Osteoblast (primary cell): ENCODE measurements around the gene MMP23B. TPM values are rescaled to one million over a fixed set of nuclear protein-coding genes. Genes with fewer than 3 reads are reported as not detected.

Experiments
- DNase-seq: peaks from one replicate; pipeline ENCODE4 v3.0.0; 2011; ENCODE audit warnings: low spot score, mixed read lengths; ENCODE audit not compliant: insufficient read length; ENCODE audit errors: missing footprints
- H2AFZ ChIP-seq: 2 replicates; pipeline ENCODE4 v1.6.0; 2011; ENCODE audit warnings: mild to moderate bottlenecking, low read length
- H3K27ac ChIP-seq: 2 replicates; pipeline ENCODE4 v1.5.1; 2011; ENCODE audit warnings: mild to moderate bottlenecking, low read depth, low read length, moderate library complexity
- H3K27me3 ChIP-seq: 2 replicates; pipeline ENCODE4 v1.6.0; 2012; ENCODE audit warnings: mild to moderate bottlenecking, control low read depth, inconsistent platforms, low read length, moderate library complexity; ENCODE audit not compliant: insufficient read depth
- H3K36me3 ChIP-seq: 2 replicates; pipeline ENCODE4 v1.5.1; 2011; ENCODE audit warnings: mild to moderate bottlenecking, low read length, control low read depth, moderate library complexity; ENCODE audit not compliant: insufficient read depth
- H3K4me1 ChIP-seq: 2 replicates; pipeline ENCODE4 v1.5.1; 2011; ENCODE audit warnings: mild to moderate bottlenecking, low read length, control low read depth, moderate library complexity; ENCODE audit not compliant: insufficient read depth
- H3K4me2 ChIP-seq: 2 replicates; pipeline ENCODE4 v1.6.0; 2011; ENCODE audit warnings: mild to moderate bottlenecking, low read length; ENCODE audit not compliant: insufficient read depth
- H3K4me3 ChIP-seq: fragments of 200-600 bp; sonication (generic); 3 replicates; pipeline ENCODE4 v1.5.1; 2012; ENCODE audit warnings: mild to moderate bottlenecking, low read length, inconsistent platforms; ENCODE audit not compliant: insufficient read depth
- H3K79me2 ChIP-seq: 2 replicates; pipeline ENCODE4 v1.6.0; 2012; ENCODE audit warnings: mild to moderate bottlenecking, low read length, control low read depth, inconsistent platforms; ENCODE audit not compliant: insufficient read depth
- H3K9me3 ChIP-seq: 2 replicates; pipeline ENCODE4 v1.5.1; 2011; ENCODE audit warnings: low read depth, low read length, control low read depth
- H4K20me1 ChIP-seq: 2 replicates; pipeline ENCODE4 v1.6.0; 2012; ENCODE audit warnings: mild to moderate bottlenecking, low read length, control low read depth; ENCODE audit not compliant: insufficient read depth
- total RNA-seq: library from RNA; depleted of rRNA; stranded (reverse); fragments of >200 nt; gene quantifications from 2 replicates; pipeline ENCODE4 v1.2.3, GENCODE V29; 2012
- TF ChIP-seq, protein P1 (sequence below): IDR thresholded peaks from 2 replicates; pipeline ENCODE4 v1.5.1; 2011; ENCODE audit warnings: mild to moderate bottlenecking, low read depth, low read length, moderate library complexity; ENCODE audit errors: extremely low read depth

MMP23B gene
- total RNA-seq, 1 donor = 1.1 TPM

DNA sequence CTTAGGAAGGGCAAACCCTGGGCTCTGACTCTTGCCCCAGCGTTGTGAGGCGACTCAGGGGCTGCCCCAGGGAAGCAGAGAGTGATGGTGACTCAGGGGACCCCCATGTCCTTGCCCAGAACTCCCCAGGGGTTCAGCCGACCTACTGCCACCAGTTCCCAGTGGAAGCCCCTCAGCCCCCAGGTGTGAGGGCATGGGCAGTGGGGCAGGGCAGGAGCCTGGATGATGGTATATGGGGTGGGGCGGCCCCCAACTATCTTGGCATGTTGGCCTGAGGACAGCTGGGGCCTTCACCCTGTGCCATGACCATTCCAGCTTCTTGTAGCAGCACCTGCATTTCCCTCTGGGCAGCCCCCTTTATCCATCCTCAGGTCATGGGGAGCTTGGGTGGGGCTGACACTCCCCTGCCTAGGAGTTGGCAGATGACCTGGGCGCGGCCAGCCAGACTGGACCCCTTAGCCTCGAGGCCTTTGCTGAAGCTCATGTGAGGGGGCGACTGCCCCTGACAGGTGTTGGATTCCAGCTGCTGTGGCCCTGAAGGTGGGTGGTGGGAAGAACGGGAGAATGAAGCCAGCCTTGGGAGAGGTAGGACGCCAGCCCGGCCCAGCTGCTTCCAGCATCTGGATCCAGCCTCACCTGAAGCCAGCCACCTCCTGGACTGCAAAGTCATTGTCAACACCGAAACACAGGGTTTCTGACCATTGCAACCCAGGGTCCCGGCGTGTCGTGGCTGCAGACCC lies 30.2 kb upstream of the MMP23B start:
- Histone ChIP-seq H3K9me3 (no peaks in the 10 kb centered on the region), H4K20me1 (peaks cover 4% of the 10 kb centered on the region), H3K4me1 (no peaks in the 10 kb centered on the region), H3K27ac (no peak overlapping the region), H3K4me3 (no peak overlapping the region), H3K79me2 (no peaks in the 10 kb centered on the region), H2AFZ (no peak overlapping the region), H3K4me2 (no peak overlapping the region), H3K36me3 (no peaks in the 10 kb centered on the region), H3K27me3 (peaks cover 41% of the 10 kb centered on the region)
- TF ChIP-seq, protein P1, sequence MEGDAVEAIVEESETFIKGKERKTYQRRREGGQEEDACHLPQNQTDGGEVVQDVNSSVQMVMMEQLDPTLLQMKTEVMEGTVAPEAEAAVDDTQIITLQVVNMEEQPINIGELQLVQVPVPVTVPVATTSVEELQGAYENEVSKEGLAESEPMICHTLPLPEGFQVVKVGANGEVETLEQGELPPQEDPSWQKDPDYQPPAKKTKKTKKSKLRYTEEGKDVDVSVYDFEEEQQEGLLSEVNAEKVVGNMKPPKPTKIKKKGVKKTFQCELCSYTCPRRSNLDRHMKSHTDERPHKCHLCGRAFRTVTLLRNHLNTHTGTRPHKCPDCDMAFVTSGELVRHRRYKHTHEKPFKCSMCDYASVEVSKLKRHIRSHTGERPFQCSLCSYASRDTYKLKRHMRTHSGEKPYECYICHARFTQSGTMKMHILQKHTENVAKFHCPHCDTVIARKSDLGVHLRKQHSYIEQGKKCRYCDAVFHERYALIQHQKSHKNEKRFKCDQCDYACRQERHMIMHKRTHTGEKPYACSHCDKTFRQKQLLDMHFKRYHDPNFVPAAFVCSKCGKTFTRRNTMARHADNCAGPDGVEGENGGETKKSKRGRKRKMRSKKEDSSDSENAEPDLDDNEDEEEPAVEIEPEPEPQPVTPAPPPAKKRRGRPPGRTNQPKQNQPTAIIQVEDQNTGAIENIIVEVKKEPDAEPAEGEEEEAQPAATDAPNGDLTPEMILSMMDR = no peak
- DNase-seq = peak; percentile 84

DNA sequence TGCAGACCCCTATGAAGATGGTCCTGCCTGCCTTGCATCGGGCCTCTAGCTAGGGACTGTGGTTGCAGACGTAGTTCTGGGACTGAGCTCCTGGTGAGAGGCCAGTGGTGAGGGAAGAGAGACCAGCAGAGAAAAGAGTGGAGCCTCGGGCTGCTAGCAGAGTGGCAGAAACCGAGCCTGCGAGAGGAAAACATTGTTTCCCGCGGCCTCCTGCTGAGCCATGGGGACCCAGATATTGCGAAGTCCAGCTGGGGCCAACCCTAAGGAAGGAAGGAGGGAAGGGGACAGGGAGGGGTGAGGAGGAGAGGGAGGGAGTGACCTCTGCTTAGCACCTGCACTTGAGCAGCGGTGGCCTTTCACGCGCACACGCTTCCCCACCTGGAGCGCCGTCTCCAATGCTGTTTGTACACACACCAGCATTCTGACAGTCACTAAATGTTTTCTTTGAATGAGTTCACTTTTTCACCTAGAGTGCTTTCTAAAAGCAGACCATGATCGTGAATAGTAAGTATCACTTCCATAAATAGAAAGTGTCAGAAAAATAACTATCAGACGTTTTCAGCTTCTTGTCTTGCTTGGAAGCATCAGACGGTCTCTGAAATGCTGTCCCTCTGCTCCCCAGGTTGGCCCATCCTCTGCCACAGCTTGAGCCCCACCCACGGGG lies 29.5 kb upstream of the MMP23B start:
- Histone ChIP-seq H3K4me1 (no peaks in the 10 kb centered on the region), H4K20me1 (peaks cover 4% of the 10 kb centered on the region)
- TF ChIP-seq, protein P1 = no peak

DNA sequence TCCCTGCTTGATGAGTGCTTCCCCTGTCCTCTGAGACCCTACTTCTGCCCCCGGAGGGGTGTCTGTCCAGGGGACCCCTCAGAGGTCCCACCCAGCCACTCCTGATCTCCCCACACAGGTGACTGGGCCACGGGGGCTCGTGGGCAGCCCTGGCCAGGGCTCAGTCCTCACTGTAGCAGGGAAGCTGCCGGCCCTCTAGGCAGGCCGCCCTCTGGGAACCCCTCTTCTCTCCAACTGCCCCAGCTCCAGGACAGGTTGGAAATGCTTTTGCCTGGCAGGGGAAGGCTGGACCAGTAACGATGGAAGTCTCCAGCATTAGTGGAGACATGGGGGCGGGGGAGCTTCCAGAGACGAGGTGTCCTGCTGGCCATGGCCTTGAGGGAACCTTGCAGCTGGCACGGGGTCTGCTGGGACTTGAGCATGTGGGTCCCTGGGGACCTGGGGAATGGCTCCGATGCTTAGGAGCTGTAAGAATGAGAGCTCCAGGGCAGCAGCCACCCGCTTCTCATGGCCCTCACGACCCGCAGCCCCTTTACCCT lies 28.9 kb upstream of the MMP23B start:
- Histone ChIP-seq H3K79me2 (no peaks in the 10 kb centered on the region), H3K4me3 (no peak overlapping the region), H3K4me2 (no peak overlapping the region), H3K27ac (no peak overlapping the region), H2AFZ (no peak overlapping the region), H4K20me1 (no peaks in the 10 kb centered on the region), H3K27me3 (peaks cover 31% of the 10 kb centered on the region), H3K9me3 (no peaks in the 10 kb centered on the region), H3K4me1 (no peaks in the 10 kb centered on the region), H3K36me3 (no peaks in the 10 kb centered on the region)
- peak; percentile 88 for DNase-seq
- TF ChIP-seq, protein P1 = no peak

More for the DNA sequence above, 29.5 kb upstream of the MMP23B start:
- H3K27me3 ChIP-seq = peaks cover 36% of the 10 kb centered on the region
- no peaks in the 10 kb centered on the region for H3K36me3 ChIP-seq
- no peak overlapping the region for H2AFZ ChIP-seq
- H3K27ac ChIP-seq = no peak overlapping the region
- H3K4me2 ChIP-seq = no peak overlapping the region
- H3K9me3 ChIP-seq = no peaks in the 10 kb centered on the region
- no peaks in the 10 kb centered on the region for H3K79me2 ChIP-seq
- DNase-seq = peak; percentile 91
- H3K4me3 ChIP-seq = no peak overlapping the region
